B cell (primary cell): ENCODE measurements around the gene MOK. TPM values are rescaled to one million over a fixed set of nuclear protein-coding genes. Genes with fewer than 3 reads are reported as not detected.

Experiments used
- ATAC-seq: fragments of 200-7000 bp; cut with Tn5 transposase; one replicate; pipeline ENCODE4 v1.10.0; 2021; ENCODE audit warnings: low read depth, mild to moderate bottlenecking, moderate number of reproducible peaks, moderate library complexity
- CTCF ChIA-PET: fragments of 350-600 bp; sonication (Branson Sonifier 250); formaldehyde crosslinking; loops from one replicate; lab custom pipeline; 2021; ENCODE audit warnings: antibody characterized with exemption, inconsistent platforms; lab: Charles Lee
- POLR2A ChIA-PET: fragments of 350-600 bp; sonication (Branson Sonifier 250); formaldehyde crosslinking; loops from one replicate; lab custom pipeline; 2021; ENCODE audit warnings: antibody characterized with exemption; lab: Charles Lee
- DNase-seq: peaks from one replicate; pipeline ENCODE4 v3.0.0; 2013
- H2AFZ ChIP-seq: 2 replicates; pipeline ENCODE4 v1.6.1; 2012; ENCODE audit warnings: mild to moderate bottlenecking, low read depth, low read length; ENCODE audit not compliant: insufficient read depth, poor library complexity, severe bottlenecking
- H3K27ac ChIP-seq, 2 donors: 1 replicate in 1 of 2; 2 replicates in 1 of 2; pipeline ENCODE4 v1.5.1; 2012 to 2013; ENCODE audit warnings: low read length in 2 of 2, mild to moderate bottlenecking in 2 of 2, moderate library complexity in 1 of 2
- H3K27me3 ChIP-seq, 4 experiments: fragments of 200-600 bp in 1 of 4; sonication (generic) in 1 of 4; replicated peaks in 1 of 4; 1 replicate in 2 of 4; 2 replicates in 2 of 4; pipeline versions ENCODE4 v1.6.1 to v1.7.0; 2013 to 2016; ENCODE audit warnings: low read length in 3 of 4, mild to moderate bottlenecking in 2 of 4, mixed read lengths in 1 of 4, moderate library complexity in 1 of 4; ENCODE audit not compliant: insufficient read depth in 4 of 4, control insufficient read depth in 3 of 4; ENCODE audit errors: control extremely low read depth in 1 of 4
- H3K36me3 ChIP-seq, 2 experiments: replicated peaks in 1 of 2; 1 replicate in 1 of 2; 2 replicates in 1 of 2; pipeline versions ENCODE4 v1.6.1 to v1.7.1; 2013; ENCODE audit warnings: low read length in 1 of 2; ENCODE audit not compliant: insufficient read depth in 2 of 2, control insufficient read depth in 1 of 2; ENCODE audit errors: control extremely low read depth in 1 of 2, extremely low read depth in 1 of 2
- H3K4me1 ChIP-seq, 2 donors: fragments of 200-600 bp in 1 of 2; sonication (generic) in 1 of 2; 1 replicate in 1 of 2; 2 replicates in 1 of 2; pipeline versions ENCODE4 v1.5.1 to v1.6.1; 2013 to 2017; ENCODE audit warnings: low read length in 2 of 2; ENCODE audit not compliant: control insufficient read depth in 2 of 2, insufficient read depth in 2 of 2
- H3K4me2 ChIP-seq: replicated peaks from 2 replicates; pipeline ENCODE3; 2012; ENCODE audit warnings: mild to moderate bottlenecking, low read depth, low read length; ENCODE audit not compliant: poor library complexity, severe bottlenecking
- H3K4me3 ChIP-seq, 5 experiments: fragments of 200-600 bp in 1 of 5; sonication (generic) in 1 of 5; 1 replicate in 3 of 5; 2 replicates in 2 of 5; pipeline versions ENCODE4 v1.5.1 to v1.7.0; 2011 to 2016; ENCODE audit warnings: low read length in 4 of 5, mild to moderate bottlenecking in 4 of 5, low read depth in 2 of 5, control low read depth in 1 of 5, moderate library complexity in 1 of 5; ENCODE audit not compliant: insufficient read depth in 1 of 5; ENCODE audit errors: control extremely low read depth in 1 of 5, extremely low read depth in 1 of 5
- H3K79me2 ChIP-seq: fragments of 200-600 bp; sonication (generic); one replicate; pipeline ENCODE4 v1.6.0; 2016; ENCODE audit warnings: low read length; ENCODE audit not compliant: control insufficient read depth, insufficient read depth
- H3K9ac ChIP-seq: fragments of 200-600 bp; sonication (generic); 2 replicates; pipeline ENCODE4 v1.6.1; 2017; ENCODE audit warnings: mild to moderate bottlenecking, low read length, moderate library complexity
- H3K9me3 ChIP-seq, 3 donors: one replicate each; pipeline versions ENCODE4 v1.6.1 to v1.7.1; 2013; ENCODE audit warnings: low read length in 2 of 3; ENCODE audit not compliant: control insufficient read depth in 2 of 3, insufficient read depth in 1 of 3; ENCODE audit errors: control extremely low read depth in 1 of 3
- H4K20me1 ChIP-seq: 2 replicates; pipeline ENCODE4 v1.6.0; 2012; ENCODE audit warnings: mild to moderate bottlenecking, low read length; ENCODE audit not compliant: insufficient read depth, control insufficient read depth, poor library complexity, severe bottlenecking
- H3K27ac Mint-ChIP-seq: one replicate; pipeline ENCODE4 v1.8.0; 2021; ENCODE audit warnings: mixed read lengths
- H3K27me3 Mint-ChIP-seq: one replicate; pipeline ENCODE4 v1.8.0; 2021; ENCODE audit warnings: mixed read lengths
- H3K4me1 Mint-ChIP-seq: one replicate; pipeline ENCODE4 v1.8.0; 2021; ENCODE audit warnings: mixed read lengths
- H3K4me3 Mint-ChIP-seq: one replicate; pipeline ENCODE4 v1.8.0; 2021; ENCODE audit warnings: mixed read lengths
- H3K9me3 Mint-ChIP-seq: one replicate; pipeline ENCODE4 v1.8.0; 2022; ENCODE audit warnings: mixed read lengths; ENCODE audit not compliant: insufficient read depth
- EZH2 ChIP-seq: IDR thresholded peaks from 2 replicates; pipeline ENCODE4 v1.6.1; 2012; ENCODE audit warnings: borderline replicate concordance, low read depth, mild to moderate bottlenecking, moderate library complexity, low read length; ENCODE audit not compliant: insufficient read depth, poor library complexity, severe bottlenecking
- WGBS: methylation state at CpG from one replicate; pipeline ENCODE4 v1.1.5; 2013; ENCODE audit warnings: missing lambda C conversion rate; ENCODE audit not compliant: insufficient coverage; 5-methylcytosine and 5-hydroxymethylcytosine counted together
- intact Hi-C: fragments of 100-400 bp; cut with micrococcal nuclease; formaldehyde crosslinking; loops from one replicate; pipeline ENCODE4 v1.10.0; 2022
- polyA plus RNA-seq: library from polyadenylated mRNA; depleted of rRNA; stranded (reverse); fragments of >200 nt; gene quantifications from 2 replicates; pipeline ENCODE4 v1.2.3, GENCODE V29; 2012
- total RNA-seq, 2 donors: library from RNA; stranded (reverse); fragments of 120-200 nt in 1 of 2; gene quantifications; 1 replicate in 1 of 2; 2 replicates in 1 of 2; pipeline versions ENCODE4 v1.2.3 to v1.2.4, GENCODE V29; 2013 to 2022
- TF ChIP-seq, protein P1 (sequence below): fragments of 200-600 bp; IDR thresholded peaks from one replicate; pipeline ENCODE4 v1.8.0; 2022; ENCODE audit warnings: antibody characterized with exemption, mild to moderate bottlenecking

MOK gene
- total and polyA plus RNA-seq, 2 donors (not counting 1 experiment from before 2014, with no cell fraction given) = 1.2 to 3.0 TPM

DNA sequence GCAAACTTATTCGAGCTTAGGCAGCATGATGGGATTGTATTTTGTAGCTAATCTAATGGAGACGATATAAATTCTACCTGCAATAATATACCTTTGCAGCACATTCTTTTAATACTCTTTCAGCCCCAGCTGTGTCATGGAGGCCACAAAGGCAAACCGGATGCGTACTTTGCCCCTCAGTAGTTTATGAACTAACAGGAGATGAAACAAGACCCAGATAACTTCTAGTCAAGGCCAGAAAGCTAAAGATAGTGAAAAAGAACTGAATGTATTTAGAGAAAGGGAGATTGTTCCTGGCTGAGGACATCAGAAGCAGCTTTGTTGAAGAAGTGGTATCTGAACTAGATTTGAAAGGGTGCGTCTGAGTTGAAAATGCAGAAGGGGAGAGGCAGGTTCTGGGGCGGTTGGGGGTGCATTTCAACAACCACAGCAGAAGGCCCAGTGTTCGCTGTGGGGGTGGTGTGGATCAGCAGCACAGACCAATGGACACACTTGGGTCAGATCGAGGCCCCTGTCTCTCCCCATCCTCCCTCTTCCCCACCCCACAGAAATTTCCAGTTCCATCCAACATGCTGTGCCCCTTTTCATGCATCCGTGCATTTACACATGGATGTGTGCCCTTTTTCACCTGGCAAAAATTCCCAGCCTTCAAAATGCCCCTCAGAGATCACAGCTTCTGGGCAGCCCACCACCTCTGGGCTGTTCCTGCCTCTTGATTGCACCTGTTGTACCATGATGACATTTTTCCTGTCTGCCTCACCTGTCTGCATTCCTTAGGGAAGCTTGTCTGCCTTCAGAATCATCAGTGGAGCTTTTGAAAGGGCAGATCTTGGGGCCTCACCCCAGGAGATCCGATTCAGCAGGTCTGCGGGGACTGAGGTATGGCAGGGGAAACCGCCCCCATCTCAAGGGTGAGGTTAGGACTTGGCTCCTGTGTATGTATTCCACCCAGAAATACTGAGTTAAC lies 16.8 kb upstream of the MOK start:
- no peak for TF ChIP-seq EZH2
- TF ChIP-seq, protein P1, sequence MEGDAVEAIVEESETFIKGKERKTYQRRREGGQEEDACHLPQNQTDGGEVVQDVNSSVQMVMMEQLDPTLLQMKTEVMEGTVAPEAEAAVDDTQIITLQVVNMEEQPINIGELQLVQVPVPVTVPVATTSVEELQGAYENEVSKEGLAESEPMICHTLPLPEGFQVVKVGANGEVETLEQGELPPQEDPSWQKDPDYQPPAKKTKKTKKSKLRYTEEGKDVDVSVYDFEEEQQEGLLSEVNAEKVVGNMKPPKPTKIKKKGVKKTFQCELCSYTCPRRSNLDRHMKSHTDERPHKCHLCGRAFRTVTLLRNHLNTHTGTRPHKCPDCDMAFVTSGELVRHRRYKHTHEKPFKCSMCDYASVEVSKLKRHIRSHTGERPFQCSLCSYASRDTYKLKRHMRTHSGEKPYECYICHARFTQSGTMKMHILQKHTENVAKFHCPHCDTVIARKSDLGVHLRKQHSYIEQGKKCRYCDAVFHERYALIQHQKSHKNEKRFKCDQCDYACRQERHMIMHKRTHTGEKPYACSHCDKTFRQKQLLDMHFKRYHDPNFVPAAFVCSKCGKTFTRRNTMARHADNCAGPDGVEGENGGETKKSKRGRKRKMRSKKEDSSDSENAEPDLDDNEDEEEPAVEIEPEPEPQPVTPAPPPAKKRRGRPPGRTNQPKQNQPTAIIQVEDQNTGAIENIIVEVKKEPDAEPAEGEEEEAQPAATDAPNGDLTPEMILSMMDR = no peak
- 96% methylated on average over 6 of the region's 12 CpGs for WGBS
- H2AFZ ChIP-seq = no peak overlapping the region
- no peak overlapping the region for H3K9ac ChIP-seq
- no peaks in the 10 kb centered on the region for H3K27me3 ChIP-seq
- Mint-ChIP-seq H3K4me3 (peak overlapping the region; percentile 90), H3K9me3 (no peaks in the 10 kb centered on the region), H3K4me1 (peaks cover 49% of the 10 kb centered on the region), H3K27ac (peak overlapping the region; percentile 50), H3K27me3 (no peaks in the 10 kb centered on the region)
- intact Hi-C loops = no loop called here
- H3K9me3 ChIP-seq = no peaks in the 10 kb centered on the region
- H3K4me2 ChIP-seq = no peak overlapping the region
- no peak for DNase-seq
- no peak overlapping the region for H3K27ac ChIP-seq
- no peaks in the 10 kb centered on the region for H3K79me2 ChIP-seq
- peaks cover 22 to 32% of the 10 kb centered on the region in 2 donors for H3K4me1 ChIP-seq
- ChIA-PET CTCF (interaction anchor here (1.0 to 2.8 kb wide), 7 partner anchors 8 to 615 kb away, joined by 3 to 11 read pairs (median 3); partner anchors contain the start of genes CINP and TECPR2), POLR2A (no interaction called here)
- H3K36me3 ChIP-seq = peaks cover 0 to 4% of the 10 kb centered on the region in 2 experiments
- H4K20me1 ChIP-seq = no peaks in the 10 kb centered on the region
- H3K4me3 ChIP-seq = no peak overlapping the region
- ATAC-seq = no peak
